ENCODE measurements around the gene ST3GAL3.

GRCh38 chr1:43693371-43693770 lies 14.0 kb upstream of the ST3GAL3 start:
- TF ChIP-seq CTCF (IDR thresholded peaks at IDR 0.05 in 4 of 5, conservative IDR thresholded peaks at IDR 0.05 in 1 of 5) (no peak), POLR2A (IDR thresholded peaks at IDR 0.05) (no peak)
